Measurements from ENCODE around the gene ELMOD1.

GRCh38 chr11:107688322-107688918, 97.5 kb downstream of the ELMOD1 start:
- no peak for TF ChIP-seq CTCF (IDR thresholded peaks at IDR 0.05)
- no peak for TF ChIP-seq POLR2A (IDR thresholded peaks at IDR 0.05)
